Upper lobe of left lung (tissue), 6 donors: ENCODE results near the gene TSPAN31. TPM values are rescaled to one million over a fixed set of nuclear protein-coding genes. Genes with fewer than 3 reads are reported as not detected.
A peak's percentile ranks its signal among the peaks of the same experiment; 100 is the strongest.

ENCODE experiments used
- ATAC-seq, 2 donors: fragments of 200-7000 bp; cut with Tn5 transposase; one replicate each; pipeline ENCODE4 v1.9.1; 2022; ENCODE audit warnings: mild to moderate bottlenecking in 2 of 2, moderate library complexity in 2 of 2; ENCODE audit not compliant: low FRiP score in 2 of 2
- DNase-seq, 2 donors: peaks; one replicate each; pipeline ENCODE4 v3.0.0-alpha.2; 2019 to 2020
- H3K27ac ChIP-seq, 4 donors: fragments of 200-600 bp; sonication (generic); one replicate each; pipeline ENCODE4 v1.5.1; 2016 to 2019
- H3K27me3 ChIP-seq, 4 donors: fragments of 200-600 bp; sonication (generic); one replicate each; pipeline ENCODE4 v1.5.1; 2017 to 2019
- H3K36me3 ChIP-seq, 4 donors: fragments of 200-600 bp; sonication (generic); one replicate each; pipeline ENCODE4 v1.5.1; 2016 to 2019
- H3K4me1 ChIP-seq, 4 donors: fragments of 200-600 bp; sonication (generic); one replicate each; pipeline ENCODE4 v1.5.1; 2018 to 2019
- H3K4me3 ChIP-seq, 4 donors: fragments of 200-600 bp; sonication (generic); one replicate each; pipeline ENCODE4 v1.5.1; 2017 to 2019; ENCODE audit warnings: mild to moderate bottlenecking in 2 of 4, moderate library complexity in 1 of 4
- H3K9me3 ChIP-seq, 4 donors: fragments of 200-600 bp; sonication (generic); one replicate each; pipeline ENCODE4 v1.5.1; 2018 to 2019
- CTCF ChIP-seq, 6 experiments: fragments of 450-650 bp in 4 of 6; fragments of 200-600 bp in 2 of 6; sonication (generic) in 2 of 6; IDR thresholded peaks; one replicate each; pipeline ENCODE4 v1.5.1; 2016 to 2019; ENCODE audit warnings: antibody characterized with exemption in 6 of 6
- EP300 ChIP-seq, 4 donors: sonication (generic); formaldehyde crosslinking; IDR thresholded peaks; one replicate each; pipeline ENCODE4 v1.5.1; 2017; ENCODE audit warnings: antibody characterized with exemption in 4 of 4, control low read depth in 2 of 4
- POLR2A ChIP-seq, 4 donors: fragments of 450-650 bp; IDR thresholded peaks; one replicate each; pipeline ENCODE4 v1.5.1; 2016 to 2017; ENCODE audit warnings: antibody characterized with exemption in 4 of 4, mild to moderate bottlenecking in 2 of 4
- POLR2AphosphoS5 ChIP-seq, 2 donors: sonication (generic); formaldehyde crosslinking; IDR thresholded peaks; one replicate each; pipeline ENCODE4 v1.5.1; 2017; ENCODE audit warnings: antibody characterized with exemption in 2 of 2
- WGBS, 2 donors: methylation state at CpG; one replicate each; pipeline ENCODE4 v1.1.5; 2017 to 2018; 5-methylcytosine and 5-hydroxymethylcytosine counted together
- total RNA-seq, 6 donors: library from RNA; depleted of rRNA in 4 of 6; stranded (reverse); fragments of >200 nt in 4 of 6; gene quantifications; one replicate each; pipeline versions ENCODE4 v1.1.0 to v1.2.1, GENCODE V29; 2016 to 2021
- donor health status: DM: no; HTN: no; CAD: no; lungs with moderate emphysema.
- donor health status: DM: no; HTN: yes; CAD: no; lungs with severe emphysema.

The TSPAN31 gene
- total RNA-seq, 6 donors from 2014 or later: 16.8 to 54.6 (median 37.3) TPM

GRCh38 chr12:57732726-57733593, 11.9 kb upstream of the TSPAN31 start:
- TF ChIP-seq CTCF (IDR thresholded peaks at IDR 0.05) (no peak), POLR2AphosphoS5 (IDR thresholded peaks at IDR 0.05) (no peak), EP300 (IDR thresholded peaks at IDR 0.05) (no peak), POLR2A (IDR thresholded peaks at IDR 0.05) (no peak)
- Histone ChIP-seq H3K36me3 (peaks cover 0 to 8% (median 1%) of the 10 kb centered on the region in 4 donors), H3K27ac (no peak overlapping the region), H3K4me3 (no peak overlapping the region), H3K9me3 (no peaks in the 10 kb centered on the region), H3K4me1 (peaks cover 18 to 28% (median 21%) of the 10 kb centered on the region in 4 donors), H3K27me3 (peaks cover 0 to 28% (median 11%) of the 10 kb centered on the region in 4 donors)
- no peak for DNase-seq
- ATAC-seq: no peak
- WGBS, 2 donors: 71 to 78% methylated on average over 11 of the region's 11 CpGs

GRCh38 chr12:57733928-57734327, 10.9 kb upstream of the TSPAN31 start:
- Histone ChIP-seq H3K4me3 (no peak overlapping the region), H3K27me3 (peaks cover 1 to 38% (median 18%) of the 10 kb centered on the region in 4 donors), H3K36me3 (peaks cover 0 to 8% (median 1%) of the 10 kb centered on the region in 4 donors), H3K4me1 (peaks cover 26 to 38% (median 31%) of the 10 kb centered on the region in 4 donors), H3K27ac (no peak overlapping the region), H3K9me3 (no peaks in the 10 kb centered on the region)
- TF ChIP-seq CTCF (IDR thresholded peaks at IDR 0.05) (no peak), POLR2AphosphoS5 (IDR thresholded peaks at IDR 0.05) (no peak), POLR2A (IDR thresholded peaks at IDR 0.05) (no peak), EP300 (IDR thresholded peaks at IDR 0.05) (no peak)
- ATAC-seq (no peak), DNase-seq (no peak)
- 62 to 77% methylated on average over 5 to 6 of the region's 6 CpGs for WGBS, 2 donors

- no peak for TF ChIP-seq POLR2A (IDR thresholded peaks at IDR 0.05)
- TF ChIP-seq EP300 (IDR thresholded peaks at IDR 0.05): no peak
- no peak for TF ChIP-seq POLR2AphosphoS5 (IDR thresholded peaks at IDR 0.05)
- TF ChIP-seq CTCF (IDR thresholded peaks at IDR 0.05): no peak
- no peak for ATAC-seq
- Histone ChIP-seq H3K4me3 (no peak overlapping the region), H3K4me1 (peaks cover 26 to 43% (median 33%) of the 10 kb centered on the region in 4 donors), H3K27ac (no peak overlapping the region), H3K27me3 (peaks cover 1 to 44% (median 18%) of the 10 kb centered on the region in 4 donors), H3K9me3 (no peaks in the 10 kb centered on the region), H3K36me3 (peaks cover 0 to 8% (median 1%) of the 10 kb centered on the region in 4 donors)
- DNase-seq: no peak
- 75 to 81% methylated on average over 4 of the region's 4 CpGs for WGBS, 2 donors
These were observed 10.2 kb upstream of the TSPAN31 start for GRCh38 chr12:57734591-57734990.

- peaks cover 1 to 50% (median 20%) of the 10 kb centered on the region in 4 donors for H3K27me3 ChIP-seq
These were observed 9.5 kb upstream of the TSPAN31 start for GRCh38 chr12:57735198-57735855.

More at GRCh38 chr12:57735198-57735855, 9.5 kb upstream of the TSPAN31 start:
- ATAC-seq (no peak), DNase-seq (no peak)
- Histone ChIP-seq H3K4me1 (peaks cover 26 to 43% (median 34%) of the 10 kb centered on the region in 4 donors), H3K36me3 (peaks cover 0 to 8% (median 1%) of the 10 kb centered on the region in 4 donors), H3K9me3 (no peaks in the 10 kb centered on the region), H3K4me3 (peak overlapping the region in 1 of 4 donors; percentile 8), H3K27ac (no peak overlapping the region)
- 39 to 41% methylated on average over 7 to 8 of the region's 8 CpGs for WGBS, 2 donors
- TF ChIP-seq CTCF (IDR thresholded peaks at IDR 0.05) (no peak), EP300 (IDR thresholded peaks at IDR 0.05) (no peak), POLR2AphosphoS5 (IDR thresholded peaks at IDR 0.05) (no peak), POLR2A (IDR thresholded peaks at IDR 0.05) (no peak)
